Suppressor macrophage treated with lipopolysaccharide for 1 hour (primary cell): ENCODE measurements around the gene GARIN6.
"Not testable (repeated sequence)": the region's sequence is repeated elsewhere in the genome, so short reads cannot be mapped to it uniquely, and the experiment has no call there.

Source experiments
- DNase-seq, 3 donors: peaks; one replicate each; pipeline ENCODE4 v3.0.0-alpha.2; 2020 to 2022

The GARIN6 gene

DNA sequence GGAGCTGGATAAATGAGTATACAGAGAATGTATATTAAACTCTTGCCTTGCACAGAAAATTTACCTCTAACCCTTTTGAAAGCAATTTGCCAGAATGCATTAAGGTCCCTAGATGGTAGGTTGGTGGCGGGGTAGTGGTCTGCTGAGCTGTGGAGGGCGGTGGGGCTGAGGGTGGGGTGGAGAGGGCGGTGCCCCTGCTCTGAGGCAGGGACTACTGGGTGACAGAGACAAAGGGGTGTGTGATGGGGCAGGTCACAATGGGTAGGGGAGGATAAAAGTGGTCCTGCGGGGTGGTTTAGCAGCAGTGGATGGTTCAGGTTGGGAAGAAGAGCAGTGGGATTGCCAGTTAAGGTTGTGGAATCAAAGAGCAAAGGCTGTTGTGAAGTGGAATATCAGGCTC lies at the start of gene GARIN6:
Gene GARIN6 (plus strand): TSS at position 301 of the 400 bp plus-strand sequence. CDS start 422 bp downstream, outside the sequence.
- no peak for DNase-seq

DNA sequence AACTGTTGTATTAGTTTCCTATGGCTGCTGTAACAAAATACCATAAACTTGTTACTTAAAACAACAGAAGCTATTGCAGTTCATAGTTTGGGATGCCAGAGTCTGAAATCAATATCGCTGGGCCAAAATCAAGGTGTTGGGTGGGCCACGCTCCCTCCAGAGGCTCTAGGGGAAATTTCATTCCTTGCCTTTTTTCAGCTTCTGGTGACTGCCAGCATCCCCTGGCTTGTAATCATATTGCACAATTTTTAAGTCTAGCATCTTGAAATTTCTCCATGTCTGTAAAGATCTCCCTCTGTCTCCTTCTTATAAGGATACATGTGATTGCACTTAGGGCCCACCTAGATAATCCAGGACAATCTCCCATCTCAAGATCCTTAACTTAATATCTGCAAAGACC lies 48.8 kb upstream of the GARIN6 start:
- no peak for DNase-seq

DNA sequence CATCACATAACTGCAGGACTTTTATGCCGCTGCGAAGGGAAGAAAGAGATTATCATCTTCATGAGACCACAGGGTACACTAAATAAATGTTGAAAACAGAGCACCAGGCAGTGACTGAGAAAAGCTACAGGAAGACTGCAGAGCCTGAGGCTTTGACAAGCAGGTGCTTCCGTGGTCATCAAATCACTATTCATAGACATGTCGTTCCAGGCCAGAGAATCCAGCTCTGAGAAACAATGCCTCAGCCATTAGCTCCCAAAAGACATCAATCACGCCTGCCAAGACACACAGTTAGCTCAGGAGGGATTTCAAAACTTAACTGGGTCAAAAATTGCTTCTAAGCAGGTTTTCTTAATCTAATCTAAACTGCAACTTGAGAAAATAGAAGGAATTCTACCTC lies 47.2 kb upstream of the GARIN6 start:
- DNase-seq: no peak

DNA sequence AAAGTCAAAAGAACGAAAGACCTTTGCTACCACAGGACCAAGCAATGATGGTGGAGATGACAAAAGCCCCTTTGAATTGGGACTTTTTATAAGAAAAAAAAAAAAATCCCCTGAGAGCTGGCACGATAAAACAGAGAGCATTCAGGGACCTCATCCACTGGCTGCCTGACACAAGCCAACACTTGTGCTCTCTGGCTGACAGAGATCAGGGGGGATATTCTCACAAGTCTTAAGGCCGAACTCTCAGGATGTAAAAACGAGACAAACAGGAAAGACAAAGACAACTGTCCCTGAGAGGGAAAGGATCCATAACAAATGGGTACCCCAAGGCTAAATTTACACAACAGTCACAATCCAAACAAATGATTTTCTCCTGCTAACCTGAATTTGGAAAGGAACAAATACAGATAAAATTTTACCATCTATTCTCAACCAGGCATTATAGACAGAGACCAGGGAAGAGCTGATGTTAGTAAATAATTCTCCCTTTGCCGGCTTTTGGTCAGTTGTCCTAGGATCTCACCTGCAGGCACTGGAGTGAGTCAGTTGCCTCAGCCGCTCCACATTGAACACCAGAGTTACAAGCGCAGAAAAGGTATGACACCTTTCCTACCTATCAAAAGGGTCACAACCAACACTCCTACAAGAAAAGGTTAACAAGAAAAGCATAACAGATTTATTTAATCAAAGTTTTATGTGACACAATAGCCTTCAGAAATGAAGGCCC lies 37.9 kb upstream of the GARIN6 start:
- no peak for DNase-seq

DNA sequence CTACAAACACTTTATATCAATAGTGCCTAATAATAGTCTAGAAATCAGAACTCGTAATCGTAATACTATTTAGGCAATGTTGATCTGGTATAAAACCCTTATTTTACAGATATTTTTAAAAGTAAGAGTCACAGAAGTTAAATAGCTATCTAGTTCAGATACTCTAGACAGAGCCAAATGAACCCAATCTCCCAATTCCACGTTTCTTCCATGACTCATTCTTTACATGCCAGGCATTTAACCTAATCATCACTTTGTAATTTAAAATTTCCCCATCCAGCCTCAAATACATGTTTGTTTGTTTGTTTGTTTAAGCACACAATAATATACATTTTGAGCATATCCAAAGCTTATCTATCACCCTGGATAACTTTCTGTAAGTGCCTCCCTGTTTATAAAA lies 36.4 kb upstream of the GARIN6 start:
- no peak for DNase-seq

DNA sequence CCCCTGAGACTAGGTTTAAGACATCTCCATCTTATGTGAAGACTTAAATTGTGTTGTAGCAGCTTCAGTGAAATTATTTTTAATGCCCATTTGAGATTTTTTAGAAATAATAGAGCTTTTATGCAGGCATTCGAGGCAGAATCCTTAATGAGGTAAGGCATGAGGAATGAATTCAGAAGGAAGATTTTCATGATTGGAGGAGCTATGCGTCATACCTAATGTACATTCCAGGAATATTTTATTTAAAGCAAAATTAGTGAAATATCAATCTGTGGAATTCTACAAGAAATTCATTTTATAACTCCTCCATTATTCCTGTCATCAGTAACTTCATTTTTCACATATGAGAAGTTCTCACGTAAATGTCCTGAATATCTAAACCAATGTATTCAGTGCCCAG lies 36.0 kb upstream of the GARIN6 start:
- no peak for DNase-seq

DNA sequence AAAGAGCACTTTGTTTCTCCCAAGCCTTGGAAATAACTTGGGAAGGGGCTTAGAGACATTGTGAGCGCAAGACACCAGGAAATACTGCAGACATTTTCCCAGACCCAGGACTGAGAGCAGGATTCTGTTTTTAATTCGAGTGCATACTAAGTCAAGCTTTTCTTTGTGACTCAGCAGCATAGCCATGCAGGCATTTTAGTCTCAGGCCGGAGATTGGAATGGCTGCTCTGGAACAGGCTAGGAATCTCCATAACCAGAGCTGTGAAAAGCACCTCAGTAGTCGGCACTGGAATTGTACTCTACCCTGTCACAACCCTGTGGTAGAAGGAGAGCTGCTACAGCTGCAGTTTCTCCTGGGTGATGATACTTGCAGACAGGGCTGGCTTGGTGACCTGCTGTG lies 28.9 kb upstream of the GARIN6 start:
- DNase-seq: no peak

DNA sequence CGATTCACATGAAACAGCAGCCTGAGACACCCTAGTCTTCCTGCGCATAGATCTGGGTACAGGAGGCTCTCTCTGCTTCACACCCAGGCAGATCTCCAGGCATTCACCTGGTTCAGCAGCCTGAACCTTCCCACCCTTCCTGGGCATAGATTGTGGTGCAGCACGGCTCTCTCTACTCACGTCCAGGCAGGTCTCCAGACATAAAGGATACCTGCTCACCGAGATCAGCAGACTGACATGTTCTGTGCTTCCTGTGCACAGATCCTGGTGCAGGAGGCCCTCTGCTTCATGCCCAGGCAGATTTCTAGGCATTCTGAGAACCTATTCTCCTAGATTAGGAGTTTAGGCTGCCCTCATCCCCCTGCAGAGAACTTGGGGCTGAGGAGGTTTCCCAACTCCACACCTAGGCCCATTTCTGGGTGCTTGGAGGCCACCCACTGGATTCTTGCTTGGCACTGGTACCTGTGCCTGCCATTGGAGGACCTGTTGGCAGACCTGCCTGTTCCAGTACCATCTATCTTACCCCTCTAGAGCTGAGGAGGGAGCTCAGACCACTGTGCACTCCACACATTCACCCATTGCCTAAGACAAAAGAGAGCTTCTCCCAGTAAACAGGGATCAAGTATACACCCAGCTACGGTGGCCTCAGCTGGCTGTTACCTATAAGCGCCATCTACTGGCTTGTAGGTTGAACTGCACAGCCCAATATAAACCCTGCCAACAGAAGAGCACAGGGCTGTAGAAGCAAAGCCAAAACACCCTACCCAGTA lies 28.0 kb upstream of the GARIN6 start:
- peak; percentile 40 to 60 (median 48) for DNase-seq

DNA sequence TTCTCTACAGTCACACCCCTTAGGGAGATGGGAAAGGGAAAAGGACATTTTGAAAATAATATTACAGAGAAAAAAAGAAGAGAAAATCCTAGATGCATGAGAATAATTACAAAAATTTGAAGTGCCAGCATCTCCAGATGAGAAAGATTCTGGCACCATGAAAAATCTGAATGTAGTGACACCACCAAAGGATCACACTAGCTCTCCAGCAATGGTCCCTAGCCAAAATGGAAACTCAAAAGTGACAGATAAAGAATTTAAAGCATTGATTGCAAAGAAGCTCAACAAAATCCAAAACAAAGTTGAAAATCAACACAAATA lies 27.4 kb upstream of the GARIN6 start:
- no peak for DNase-seq

DNA sequence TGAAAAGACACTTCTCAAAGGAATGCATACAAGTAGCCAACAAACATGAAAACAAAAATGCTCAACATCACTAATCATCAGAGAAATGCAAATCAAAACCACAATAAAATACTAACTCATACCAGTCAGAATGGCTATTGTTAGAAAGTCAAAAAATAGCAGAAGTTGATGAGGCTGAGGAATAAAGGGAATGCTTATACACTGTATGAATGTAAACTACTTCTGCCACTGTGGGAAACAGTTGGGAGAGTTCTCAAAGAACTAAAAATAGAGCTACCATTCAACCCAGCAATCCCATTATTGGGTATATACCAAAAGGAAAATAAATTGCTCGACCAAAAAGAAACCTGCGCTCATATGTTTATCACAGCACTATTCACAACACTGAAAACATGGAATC lies 23.0 kb upstream of the GARIN6 start:
- not testable (repeated sequence) for DNase-seq

DNA sequence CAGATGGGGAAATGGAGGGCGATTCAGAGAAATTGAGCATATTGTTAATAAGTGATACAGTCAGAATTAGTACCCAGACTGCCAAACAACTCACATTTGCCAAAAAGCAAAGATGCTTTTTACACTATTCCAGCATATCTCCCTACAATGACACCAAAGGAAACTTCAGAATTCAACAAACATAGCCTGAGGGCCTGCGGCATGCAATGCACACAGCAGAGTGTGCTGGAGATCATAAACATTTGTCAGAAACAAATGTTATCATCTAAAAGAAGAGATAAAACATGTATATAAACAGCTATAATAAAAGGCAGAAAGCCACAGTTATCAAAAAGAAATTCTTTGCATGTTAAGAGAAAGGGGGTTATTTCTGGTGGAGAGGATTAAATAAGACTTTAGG lies 20.1 kb upstream of the GARIN6 start:
- DNase-seq: no peak

DNA sequence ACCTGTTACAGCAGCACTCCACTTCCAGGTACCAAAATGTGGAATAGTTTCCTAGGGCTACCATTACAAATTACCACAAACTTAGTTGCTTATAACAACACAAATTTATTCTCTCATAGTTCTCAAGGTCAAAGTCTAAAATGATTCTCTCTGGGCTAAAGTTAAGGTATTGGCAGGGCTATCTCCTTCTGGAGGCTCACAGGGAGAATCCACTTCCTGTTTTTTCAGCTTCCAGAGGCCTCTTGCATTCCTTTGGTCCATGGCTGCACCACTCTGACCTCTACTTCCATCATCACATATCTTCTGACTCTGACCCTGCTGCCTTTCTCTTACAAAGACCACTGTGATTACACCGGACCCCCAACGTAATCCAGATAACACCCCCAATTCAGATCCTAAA lies 2.9 kb upstream of the GARIN6 start:
- no peak for DNase-seq

DNA sequence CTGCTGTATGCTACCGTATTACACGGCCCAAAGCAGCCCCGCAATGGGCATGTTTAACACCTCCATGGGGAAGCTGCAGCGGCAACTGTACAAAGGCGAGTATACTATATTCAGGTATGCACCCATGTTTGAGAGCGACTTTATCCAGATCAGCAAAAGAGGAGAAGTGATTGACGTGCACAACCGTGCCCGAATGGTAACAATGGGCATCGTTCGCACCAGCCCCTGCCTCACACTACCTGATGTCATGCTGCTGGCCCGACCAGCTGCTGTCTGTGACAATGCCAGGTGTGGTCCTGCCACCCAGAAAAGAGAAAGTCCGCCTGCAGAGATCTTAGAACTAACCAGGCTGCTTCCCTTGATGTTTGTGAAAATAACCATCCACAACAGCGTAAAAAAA lies 630 bp downstream of the GARIN6 start:
- no peak for DNase-seq

DNA sequence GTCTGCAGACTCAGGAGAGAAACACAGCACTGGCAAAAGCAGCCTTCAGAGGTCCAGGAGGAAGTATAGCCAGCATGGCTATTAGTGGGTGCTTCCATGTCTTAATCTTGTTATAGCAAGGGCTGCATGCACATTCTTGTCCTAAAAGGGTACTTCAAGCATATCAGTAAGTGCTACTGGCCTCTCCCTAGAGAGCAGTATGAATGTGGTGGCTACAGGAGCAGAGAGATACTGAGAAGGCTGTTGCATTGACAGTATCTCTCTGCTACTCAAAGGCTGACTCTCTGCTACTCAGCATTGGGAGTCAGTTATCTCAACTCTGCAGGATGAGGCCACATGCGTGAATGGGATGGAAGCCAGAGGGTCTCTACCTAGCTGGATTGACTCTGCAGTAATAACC lies 2.0 kb downstream of the GARIN6 start:
- DNase-seq: no peak

DNA sequence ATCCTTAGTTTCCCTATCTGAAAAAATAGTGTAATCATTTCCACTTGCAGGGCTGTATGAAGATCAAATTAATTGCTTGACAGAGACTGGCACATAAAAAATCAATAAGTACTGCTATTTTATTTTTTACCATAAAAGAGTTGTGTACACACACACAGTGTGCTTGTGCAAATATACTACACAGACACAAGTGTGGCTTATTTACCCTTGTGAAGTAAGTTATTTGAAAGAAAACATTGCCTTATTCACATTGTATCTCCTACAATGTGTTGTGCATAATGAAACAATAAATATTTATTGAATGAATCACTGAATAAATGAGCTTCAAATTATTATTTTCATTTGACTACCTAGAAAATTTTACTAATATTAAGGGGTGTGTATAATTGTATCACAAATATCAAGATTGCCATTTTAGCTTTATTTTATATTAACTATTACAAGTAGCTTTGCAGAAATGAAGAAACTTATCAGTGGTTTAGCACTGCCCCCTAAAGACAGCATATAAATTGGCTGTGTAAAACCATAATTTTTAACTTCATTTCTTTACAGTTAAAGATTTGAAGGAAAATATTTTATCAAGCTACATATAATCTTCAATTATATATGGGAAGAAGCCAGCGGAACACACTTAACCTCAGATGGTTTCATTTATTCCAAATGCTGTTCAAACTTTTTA lies 11.3 kb downstream of the GARIN6 start:
- no peak for DNase-seq

DNA sequence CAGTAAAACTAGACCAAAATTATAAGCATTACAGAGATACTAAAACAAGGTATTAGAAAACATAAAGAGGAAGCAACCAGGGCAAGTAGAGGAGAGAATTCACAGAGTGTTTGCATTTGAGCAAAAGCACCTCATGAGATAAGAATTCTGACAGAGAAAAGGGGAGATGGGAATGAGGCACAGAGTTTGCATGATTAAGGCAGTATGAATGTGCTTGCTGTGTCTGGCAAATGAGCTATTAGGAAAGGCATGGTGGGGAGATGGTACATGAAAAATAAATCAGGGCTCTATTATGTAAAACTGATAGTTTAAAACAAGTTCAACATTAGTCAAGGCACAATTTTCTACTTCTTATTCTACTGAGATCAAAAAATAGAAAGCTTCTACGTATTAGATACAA lies 23.1 kb downstream of the GARIN6 start:
- DNase-seq: no peak

DNA sequence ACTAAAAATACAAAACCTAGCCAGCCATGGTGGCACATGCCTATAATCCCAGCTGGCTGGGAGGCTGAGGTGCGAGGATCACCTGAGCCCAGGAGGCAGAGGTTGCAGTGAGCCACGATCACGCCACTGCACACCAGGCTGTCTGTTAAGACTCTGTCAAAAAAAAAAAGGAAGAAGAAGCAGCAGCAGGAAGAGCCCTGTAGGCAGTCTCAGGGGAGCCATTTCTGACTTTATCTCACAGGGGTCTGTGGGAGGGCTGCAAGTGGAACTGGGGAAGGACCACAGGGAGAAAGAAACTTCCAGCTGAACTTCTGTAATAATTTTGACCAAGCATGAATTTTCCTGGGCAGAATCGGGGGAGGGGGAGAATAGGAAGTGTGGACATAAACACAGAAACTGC lies 32.7 kb downstream of the GARIN6 start:
- DNase-seq: no peak

DNA sequence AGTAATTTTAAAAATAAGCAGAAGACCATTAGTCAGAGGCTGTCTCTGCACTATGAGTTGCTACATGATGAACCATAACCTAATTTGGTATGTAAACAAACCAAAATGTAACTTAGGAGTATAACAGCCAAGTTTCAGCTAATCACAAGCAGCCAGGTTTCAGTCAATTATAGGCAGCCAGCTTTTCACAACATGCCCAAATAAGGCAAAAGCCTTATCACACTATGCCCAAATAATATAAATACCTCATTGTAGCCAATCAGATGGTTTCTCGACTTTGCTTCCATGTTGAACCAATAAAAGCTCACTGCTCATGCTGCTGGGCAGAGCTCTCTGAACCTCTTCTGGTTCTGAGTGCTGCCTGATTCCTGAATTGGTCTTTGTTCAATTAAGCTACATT lies 38.6 kb downstream of the GARIN6 start:
- DNase-seq: no peak

DNA sequence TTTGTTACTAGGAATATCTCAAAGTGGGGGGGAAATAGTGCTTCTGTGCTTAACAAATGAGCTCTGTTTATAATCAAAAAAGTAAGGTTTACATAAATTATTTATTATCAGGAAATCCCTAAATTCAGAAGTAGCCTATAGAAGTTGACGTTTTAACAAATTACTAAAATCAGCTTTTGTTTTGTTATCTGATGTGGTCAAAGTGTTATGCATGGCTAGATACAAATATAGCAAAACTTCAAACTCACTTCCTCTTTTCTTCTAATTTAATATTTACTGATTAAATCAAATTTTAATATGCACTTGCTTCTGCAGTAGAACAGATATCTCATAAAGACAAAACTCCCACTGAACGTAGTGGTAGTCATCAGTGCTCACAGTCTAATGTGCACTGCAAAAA lies 47.5 kb downstream of the GARIN6 start:
- no peak for DNase-seq
